Cardiac muscle cell (in vitro differentiated cells and primary cell): Measurements from ENCODE around the gene MAP3K5. TPM values are rescaled to one million over a fixed set of nuclear protein-coding genes. Genes with fewer than 3 reads are reported as not detected.

Source experiments
- DNase-seq, 2 donors: peaks; one replicate each; pipeline versions ENCODE4 v3.0.0 to v3.0.0-alpha.2; 2010 to 2017; ENCODE audit warnings: low read depth in 1 of 2, low spot score in 1 of 2
- H3K27ac ChIP-seq: fragments of 200-600 bp; sonication (generic); 2 replicates; pipeline ENCODE4 v1.5.1; 2016
- H3K27me3 ChIP-seq: fragments of 200-600 bp; sonication (generic); 2 replicates; pipeline ENCODE4 v1.6.0; 2016; ENCODE audit warnings: control low read depth
- H3K36me3 ChIP-seq: fragments of 200-600 bp; sonication (generic); 2 replicates; pipeline ENCODE4 v1.5.1; 2016; ENCODE audit warnings: control low read depth
- H3K4me1 ChIP-seq: fragments of 200-600 bp; sonication (generic); 2 replicates; pipeline ENCODE4 v1.8.1; 2017; ENCODE audit warnings: low read depth, mild to moderate bottlenecking, mixed run types
- H3K4me3 ChIP-seq: fragments of 200-600 bp; sonication (generic); 2 replicates; pipeline ENCODE4 v1.5.1; 2016; ENCODE audit warnings: mild to moderate bottlenecking
- H3K9me3 ChIP-seq: fragments of 200-600 bp; sonication (generic); 2 replicates; pipeline ENCODE4 v1.5.1; 2017; ENCODE audit warnings: low read depth, mild to moderate bottlenecking, control low read depth
- polyA plus RNA-seq: library from polyadenylated mRNA; unstranded; fragments of >200 nt; fragmentation: Nextera tagmentation; extraction: Ambion mirVana; gene quantifications from 2 replicates; pipeline ENCODE4 v1.2.1, GENCODE V29; 2016
- total RNA-seq: library from RNA; depleted of rRNA; stranded (reverse); fragments of >200 nt; gene quantifications from 2 replicates; pipeline ENCODE4 v1.2.3, GENCODE V29; 2016
- TF ChIP-seq, protein P1 (sequence below): IDR thresholded peaks from 2 replicates; pipeline ENCODE4 v1.5.1; 2012; ENCODE audit warnings: low read depth, mild to moderate bottlenecking, low read length

MAP3K5 gene
- total and polyA plus RNA-seq, 2 experiments from 2014 or later = 2.8 to 3.0 TPM

DNA sequence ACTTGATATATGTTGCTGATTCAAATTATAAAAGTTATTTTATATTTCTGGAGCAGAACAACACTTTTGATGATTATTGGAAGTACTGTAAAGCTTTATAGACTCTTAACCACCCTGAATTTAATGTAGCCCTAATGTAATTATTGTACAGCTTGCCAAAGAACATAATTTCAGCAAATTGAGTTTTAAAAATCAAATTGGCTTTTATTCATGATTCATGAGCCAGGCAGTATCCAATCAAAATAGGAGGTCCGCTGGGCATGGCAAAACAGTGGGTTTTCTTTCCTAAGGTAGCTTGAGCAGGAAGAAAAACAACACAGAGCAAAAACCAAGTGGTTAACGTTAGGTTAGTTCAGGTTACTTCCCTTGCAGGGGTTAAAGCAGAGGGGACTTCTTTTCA lies 177.3 kb downstream of the MAP3K5 start:
- no peak for DNase-seq
- Histone ChIP-seq H3K4me3 (no peak overlapping the region), H3K9me3 (no peaks in the 10 kb centered on the region), H3K36me3 (no peaks in the 10 kb centered on the region), H3K4me1 (no peaks in the 10 kb centered on the region), H3K27me3 (no peaks in the 10 kb centered on the region), H3K27ac (no peak overlapping the region)
- TF ChIP-seq, protein P1, sequence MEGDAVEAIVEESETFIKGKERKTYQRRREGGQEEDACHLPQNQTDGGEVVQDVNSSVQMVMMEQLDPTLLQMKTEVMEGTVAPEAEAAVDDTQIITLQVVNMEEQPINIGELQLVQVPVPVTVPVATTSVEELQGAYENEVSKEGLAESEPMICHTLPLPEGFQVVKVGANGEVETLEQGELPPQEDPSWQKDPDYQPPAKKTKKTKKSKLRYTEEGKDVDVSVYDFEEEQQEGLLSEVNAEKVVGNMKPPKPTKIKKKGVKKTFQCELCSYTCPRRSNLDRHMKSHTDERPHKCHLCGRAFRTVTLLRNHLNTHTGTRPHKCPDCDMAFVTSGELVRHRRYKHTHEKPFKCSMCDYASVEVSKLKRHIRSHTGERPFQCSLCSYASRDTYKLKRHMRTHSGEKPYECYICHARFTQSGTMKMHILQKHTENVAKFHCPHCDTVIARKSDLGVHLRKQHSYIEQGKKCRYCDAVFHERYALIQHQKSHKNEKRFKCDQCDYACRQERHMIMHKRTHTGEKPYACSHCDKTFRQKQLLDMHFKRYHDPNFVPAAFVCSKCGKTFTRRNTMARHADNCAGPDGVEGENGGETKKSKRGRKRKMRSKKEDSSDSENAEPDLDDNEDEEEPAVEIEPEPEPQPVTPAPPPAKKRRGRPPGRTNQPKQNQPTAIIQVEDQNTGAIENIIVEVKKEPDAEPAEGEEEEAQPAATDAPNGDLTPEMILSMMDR = no peak

DNA sequence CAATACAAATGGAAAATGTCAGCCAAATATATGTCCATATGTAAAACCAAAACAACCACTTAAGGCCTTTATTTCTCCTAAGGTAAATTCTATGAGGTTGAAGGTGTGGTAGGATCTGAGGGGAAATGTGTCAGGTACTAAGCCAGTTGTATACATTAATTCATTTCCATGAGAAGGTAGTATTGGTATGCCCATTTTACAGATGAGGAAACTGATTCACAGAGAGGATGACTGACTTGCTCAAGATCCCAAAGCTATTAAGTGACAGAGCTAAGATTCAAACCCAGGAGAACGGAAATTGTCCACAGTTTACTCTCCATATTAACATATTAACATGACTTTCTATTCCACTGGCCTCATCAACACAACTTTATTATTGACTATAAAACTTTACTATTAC lies 177.9 kb downstream of the MAP3K5 start:
- no peak for DNase-seq
- H3K4me1 ChIP-seq = no peaks in the 10 kb centered on the region
- H3K36me3 ChIP-seq = no peaks in the 10 kb centered on the region
- no peaks in the 10 kb centered on the region for H3K27me3 ChIP-seq
- no peaks in the 10 kb centered on the region for H3K9me3 ChIP-seq
- H3K4me3 ChIP-seq = no peak overlapping the region
- H3K27ac ChIP-seq = no peak overlapping the region
- TF ChIP-seq, protein P1 = no peak

DNA sequence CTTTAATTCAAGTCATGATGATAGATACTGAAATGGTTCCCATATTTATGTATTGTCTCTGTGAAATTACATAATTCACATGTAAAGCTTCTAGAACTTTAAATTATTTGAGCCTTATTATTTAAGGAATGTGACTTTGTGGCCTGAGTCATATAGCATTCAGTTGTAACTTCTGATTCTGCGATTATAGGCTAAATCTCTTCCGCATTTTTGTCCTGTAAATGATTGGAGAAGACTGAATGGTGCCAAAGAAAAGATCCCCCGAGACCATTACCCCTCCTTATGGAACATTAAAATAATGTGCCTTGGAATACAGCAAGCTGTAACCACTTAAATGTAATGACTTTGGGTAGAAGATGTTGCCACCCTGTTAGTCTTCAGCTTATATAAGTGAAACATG lies 178.8 kb downstream of the MAP3K5 start:
- no peak overlapping the region for H3K4me3 ChIP-seq
- no peak for DNase-seq
- H3K27me3 ChIP-seq = no peaks in the 10 kb centered on the region
- no peaks in the 10 kb centered on the region for H3K4me1 ChIP-seq
- no peaks in the 10 kb centered on the region for H3K9me3 ChIP-seq
- H3K27ac ChIP-seq = no peak overlapping the region
- no peaks in the 10 kb centered on the region for H3K36me3 ChIP-seq
- TF ChIP-seq, protein P1 = no peak

DNA sequence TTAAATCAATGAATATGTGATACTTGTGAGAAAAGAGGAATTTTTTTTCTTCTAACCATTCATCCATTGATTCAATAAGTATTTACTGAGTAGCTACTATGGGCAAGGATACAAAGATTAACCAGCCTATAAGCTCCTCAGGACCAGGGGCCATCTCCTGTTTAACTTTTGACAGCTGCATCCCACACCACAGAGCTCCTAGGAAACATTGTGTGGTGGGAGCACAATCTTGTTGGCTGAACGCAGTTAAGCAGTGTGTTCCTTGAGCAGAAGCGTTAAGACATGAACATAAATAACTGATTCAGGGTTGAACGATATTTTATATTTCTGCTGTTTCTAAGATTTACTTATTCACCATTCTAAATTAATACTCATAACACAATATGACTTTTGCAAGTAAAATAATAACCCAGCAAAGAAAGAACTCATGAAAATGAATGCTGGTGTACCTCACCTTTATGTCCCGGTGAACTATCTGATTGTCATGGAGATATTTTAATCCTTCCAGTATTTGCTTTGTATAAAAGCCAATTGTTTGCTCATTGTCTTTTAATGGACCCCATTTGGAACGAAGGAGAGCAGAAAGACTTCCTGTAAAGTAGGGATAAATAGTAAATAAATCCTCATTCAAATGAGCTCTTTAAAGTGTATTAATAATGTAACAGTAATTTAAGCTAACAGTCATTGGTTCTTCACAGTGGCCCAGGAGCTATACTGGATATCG lies 179.4 kb downstream of the MAP3K5 start:
- TF ChIP-seq, protein P1 = no peak
- Histone ChIP-seq H3K27ac (no peak overlapping the region), H3K4me1 (no peaks in the 10 kb centered on the region), H3K36me3 (no peaks in the 10 kb centered on the region), H3K4me3 (no peak overlapping the region), H3K9me3 (no peaks in the 10 kb centered on the region), H3K27me3 (no peaks in the 10 kb centered on the region)
- DNase-seq = no peak

DNA sequence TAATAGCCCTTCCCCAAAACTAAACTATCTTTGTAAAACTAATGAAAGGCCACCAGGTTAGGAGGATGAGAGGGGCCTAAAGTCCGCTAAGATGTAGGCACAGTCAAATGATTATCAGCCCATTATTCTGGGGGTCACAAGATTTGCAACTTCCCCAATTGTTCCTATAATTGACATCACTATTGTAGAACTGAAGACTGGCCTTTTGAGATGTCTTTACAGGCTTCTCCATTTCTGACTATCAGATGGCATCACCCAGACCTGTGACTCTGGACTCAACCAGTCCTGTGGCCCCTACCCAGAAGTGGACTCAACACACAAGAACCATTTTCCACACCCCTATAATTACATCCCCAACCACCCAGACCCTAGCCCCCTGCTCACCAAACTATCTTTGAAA lies 180.5 kb downstream of the MAP3K5 start:
- H3K4me3 ChIP-seq = no peak overlapping the region
- no peaks in the 10 kb centered on the region for H3K36me3 ChIP-seq
- TF ChIP-seq, protein P1 = no peak
- no peaks in the 10 kb centered on the region for H3K27me3 ChIP-seq
- H3K9me3 ChIP-seq = no peaks in the 10 kb centered on the region
- DNase-seq = no peak
- H3K4me1 ChIP-seq = no peaks in the 10 kb centered on the region
- no peak overlapping the region for H3K27ac ChIP-seq
